ENCODE results near the gene CHST1. TPM values are rescaled to one million over a fixed set of nuclear protein-coding genes. Genes with fewer than 3 reads are reported as not detected.

The CHST1 gene
- total RNA-seq, 1 donor from 2014 or later, result 0.88 TPM

DNA sequence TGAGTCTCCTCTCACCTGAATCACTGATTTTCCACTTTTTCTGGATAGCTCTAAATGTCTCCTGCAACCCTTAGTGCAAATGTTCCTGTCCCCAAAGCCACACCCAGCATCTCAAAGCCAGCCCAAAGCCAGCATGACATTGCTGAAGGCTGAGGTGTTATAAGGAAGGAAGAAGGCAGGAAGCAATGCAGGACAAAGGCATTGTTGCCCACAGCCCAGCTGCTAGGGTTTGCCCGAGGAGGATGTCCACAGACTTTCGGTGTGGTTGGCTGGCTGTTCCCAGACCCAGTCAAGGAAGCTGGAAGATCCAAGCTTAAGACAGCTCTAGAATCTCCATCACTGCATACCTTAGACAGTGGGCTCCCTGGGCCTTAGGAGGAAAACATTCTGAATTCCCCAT is 23.5 kb downstream of the CHST1 start:
- no peaks in the 10 kb centered on the region for H3K27me3 ChIP-seq (ENCODE audit: control insufficient read depth, insufficient read depth, low read length)
- no peak overlapping the region for H3K4me3 ChIP-seq (ENCODE audit: low read depth, low read length)
- DNase-seq (ENCODE audit: low read depth), result no peak
- no peaks in the 10 kb centered on the region for H3K36me3 ChIP-seq (ENCODE audit: control insufficient read depth, insufficient read depth, low read length)
- TF ChIP-seq CTCF (IDR thresholded peaks at IDR 0.05; ENCODE audit: insufficient read depth, low read length, poor library complexity, severe bottlenecking), result no peak

GRCh38 chr11:45638051-45638450 is 27.4 kb downstream of the CHST1 start:
- TF ChIP-seq CTCF (IDR thresholded peaks at IDR 0.05; ENCODE audit: insufficient read depth, low read length, poor library complexity, severe bottlenecking), result no peak
- no peak overlapping the region for H3K4me3 ChIP-seq (ENCODE audit: low read depth, low read length)
- no peak for DNase-seq (ENCODE audit: low read depth)
- no peaks in the 10 kb centered on the region for H3K27me3 ChIP-seq (ENCODE audit: control insufficient read depth, insufficient read depth, low read length)
- no peaks in the 10 kb centered on the region for H3K36me3 ChIP-seq (ENCODE audit: control insufficient read depth, insufficient read depth, low read length)

DNA sequence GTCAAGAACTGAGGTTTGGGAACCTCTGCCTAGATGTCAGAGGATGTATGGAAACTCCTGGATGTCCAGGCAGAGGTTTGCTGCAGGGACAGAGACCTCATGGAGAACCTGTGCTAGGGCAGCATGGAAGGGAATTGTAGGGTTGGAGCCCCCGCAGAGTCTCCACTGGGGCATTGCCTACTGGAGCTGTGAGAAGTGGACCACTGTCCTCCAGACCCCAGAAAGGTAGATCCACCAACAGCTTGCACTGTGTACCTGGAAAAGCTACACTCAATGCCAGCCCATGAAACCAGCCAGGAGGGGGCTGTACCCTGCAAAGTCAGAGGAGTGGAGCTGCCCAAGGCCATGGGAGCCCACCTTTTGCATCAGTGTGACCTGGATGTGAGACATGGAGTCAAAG is 29.5 kb downstream of the CHST1 start:
- Histone ChIP-seq H3K27me3 (ENCODE audit: control insufficient read depth, insufficient read depth, low read length) (no peaks in the 10 kb centered on the region), H3K36me3 (ENCODE audit: control insufficient read depth, insufficient read depth, low read length) (no peaks in the 10 kb centered on the region), H3K4me3 (ENCODE audit: low read depth, low read length) (no peak overlapping the region)
- no peak for TF ChIP-seq CTCF (IDR thresholded peaks at IDR 0.05; ENCODE audit: insufficient read depth, low read length, poor library complexity, severe bottlenecking)
- no peak for DNase-seq (ENCODE audit: low read depth)

GRCh38 chr11:45625611-45626010 is 39.8 kb downstream of the CHST1 start:
- no peak overlapping the region for H3K4me3 ChIP-seq (ENCODE audit: low read depth, low read length)
- no peak for DNase-seq (ENCODE audit: low read depth)
- H3K36me3 ChIP-seq (ENCODE audit: control insufficient read depth, insufficient read depth, low read length), result no peaks in the 10 kb centered on the region
- no peak for TF ChIP-seq CTCF (IDR thresholded peaks at IDR 0.05; ENCODE audit: insufficient read depth, low read length, poor library complexity, severe bottlenecking)
- H3K27me3 ChIP-seq (ENCODE audit: control insufficient read depth, insufficient read depth, low read length), result no peaks in the 10 kb centered on the region

GRCh38 chr11:45624095-45624494 is 41.3 kb downstream of the CHST1 start:
- no peak for DNase-seq (ENCODE audit: low read depth)
- Histone ChIP-seq H3K27me3 (ENCODE audit: control insufficient read depth, insufficient read depth, low read length) (no peaks in the 10 kb centered on the region), H3K36me3 (ENCODE audit: control insufficient read depth, insufficient read depth, low read length) (no peaks in the 10 kb centered on the region), H3K4me3 (ENCODE audit: low read depth, low read length) (no peak overlapping the region)
- no peak for TF ChIP-seq CTCF (IDR thresholded peaks at IDR 0.05; ENCODE audit: insufficient read depth, low read length, poor library complexity, severe bottlenecking)

DNA sequence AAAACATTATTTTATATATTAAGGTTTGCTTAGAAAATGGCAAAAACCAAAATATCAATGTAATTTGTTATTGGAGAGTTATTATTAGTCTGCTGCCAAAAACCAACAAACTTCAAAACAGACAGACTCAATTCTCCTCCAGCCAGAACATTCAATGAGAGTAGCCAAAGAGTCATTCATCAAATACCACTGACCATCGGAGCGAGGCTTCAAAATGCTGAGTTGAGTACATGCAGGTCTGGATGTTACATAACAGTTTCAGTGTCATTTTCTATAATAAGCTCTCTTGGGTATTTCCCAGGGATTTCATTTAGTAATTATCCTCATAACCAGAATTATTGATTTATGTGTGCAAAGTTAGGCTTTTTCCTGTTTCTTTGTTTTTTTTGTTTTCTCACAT is 42.6 kb downstream of the CHST1 start:
- DNase-seq (ENCODE audit: low read depth), result no peak
- Histone ChIP-seq H3K27me3 (ENCODE audit: control insufficient read depth, insufficient read depth, low read length) (no peaks in the 10 kb centered on the region), H3K4me3 (ENCODE audit: low read depth, low read length) (no peak overlapping the region), H3K36me3 (ENCODE audit: control insufficient read depth, insufficient read depth, low read length) (no peaks in the 10 kb centered on the region)
- no peak for TF ChIP-seq CTCF (IDR thresholded peaks at IDR 0.05; ENCODE audit: insufficient read depth, low read length, poor library complexity, severe bottlenecking)
